Suprapubic skin (tissue), 4 donors: Measurements from ENCODE around the gene MCM3AP. TPM values are rescaled to one million over a fixed set of nuclear protein-coding genes. Genes with fewer than 3 reads are reported as not detected.

Experiments used
- DNase-seq, 2 donors: peaks; one replicate each; pipeline ENCODE4 v3.0.0-alpha.2; 2019; ENCODE audit warnings: low spot score in 2 of 2
- H3K27ac ChIP-seq: fragments of 200-600 bp; sonication (generic); one replicate; pipeline ENCODE4 v1.5.1; 2019
- H3K27me3 ChIP-seq: fragments of 200-600 bp; sonication (generic); one replicate; pipeline ENCODE4 v1.5.1; 2019
- H3K36me3 ChIP-seq: fragments of 200-600 bp; sonication (generic); one replicate; pipeline ENCODE4 v1.5.1; 2019
- H3K4me1 ChIP-seq: fragments of 200-600 bp; sonication (generic); one replicate; pipeline ENCODE4 v1.5.1; 2019
- H3K4me3 ChIP-seq: fragments of 200-600 bp; sonication (generic); one replicate; pipeline ENCODE4 v1.5.1; 2019; ENCODE audit warnings: mild to moderate bottlenecking
- H3K9me3 ChIP-seq: fragments of 200-600 bp; sonication (generic); one replicate; pipeline ENCODE4 v1.5.1; 2019
- CTCF ChIP-seq, 2 donors: fragments of 200-600 bp in 1 of 2; fragments of 450-650 bp in 1 of 2; sonication (generic) in 1 of 2; IDR thresholded peaks; one replicate each; pipeline ENCODE4 v1.5.1; 2016 to 2019; ENCODE audit warnings: antibody characterized with exemption in 2 of 2, mild to moderate bottlenecking in 1 of 2, moderate library complexity in 1 of 2
- EP300 ChIP-seq: sonication (generic); formaldehyde crosslinking; IDR thresholded peaks from one replicate; pipeline ENCODE4 v1.6.1; 2017; ENCODE audit warnings: antibody characterized with exemption
- POLR2A ChIP-seq, 2 donors: fragments of 450-650 bp; IDR thresholded peaks; one replicate each; pipeline ENCODE4 v1.6.1; 2017; ENCODE audit warnings: antibody characterized with exemption in 2 of 2, mild to moderate bottlenecking in 2 of 2, moderate library complexity in 2 of 2
- POLR2AphosphoS5 ChIP-seq, 3 donors: sonication (generic); formaldehyde crosslinking; IDR thresholded peaks; one replicate each; pipeline ENCODE4 v1.6.1; 2017; ENCODE audit warnings: antibody characterized with exemption in 3 of 3
- WGBS: methylation state at CpG from one replicate; pipeline ENCODE4 v1.1.5; 2018; 5-methylcytosine and 5-hydroxymethylcytosine counted together
- total RNA-seq, 4 donors: library from RNA; depleted of rRNA; stranded (reverse); fragments of >200 nt; gene quantifications; one replicate each; pipeline ENCODE4 v1.1.0, GENCODE V29; 2016

The MCM3AP gene
- total RNA-seq, 4 donors from 2014 or later = 77.9 to 134 (median 79.8) TPM

- DNase-seq = no peak
- TF ChIP-seq CTCF (IDR thresholded peaks at IDR 0.05) (no peak), EP300 (no peak), POLR2AphosphoS5 (IDR thresholded peaks at IDR 0.05) (no peak), POLR2A (IDR thresholded peaks at IDR 0.05) (no peak)
- Histone ChIP-seq H3K9me3 (no peaks in the 10 kb centered on the region), H3K27ac (no peak overlapping the region), H3K36me3 (peaks cover 98% of the 10 kb centered on the region), H3K4me3 (no peak overlapping the region), H3K4me1 (no peaks in the 10 kb centered on the region), H3K27me3 (no peaks in the 10 kb centered on the region)
- 90% methylated on average over 6 of the region's 6 CpGs for WGBS
These were observed 29.6 kb downstream of the MCM3AP start for GRCh38 chr21:46255758-46256337.

- DNase-seq = no peak
- no peak for TF ChIP-seq POLR2A (IDR thresholded peaks at IDR 0.05)
- TF ChIP-seq POLR2AphosphoS5 (IDR thresholded peaks at IDR 0.05) = no peak
- TF ChIP-seq EP300 = no peak
- no peak for TF ChIP-seq CTCF (IDR thresholded peaks at IDR 0.05)
- Histone ChIP-seq H3K4me3 (no peak overlapping the region), H3K4me1 (no peaks in the 10 kb centered on the region), H3K9me3 (no peaks in the 10 kb centered on the region), H3K27ac (no peak overlapping the region), H3K27me3 (no peaks in the 10 kb centered on the region), H3K36me3 (peaks cover 98% of the 10 kb centered on the region)
- WGBS = 82% methylated on average over 11 of the region's 11 CpGs
These were observed 30.2 kb downstream of the MCM3AP start for GRCh38 chr21:46255166-46255565.

- H3K27ac ChIP-seq = no peak overlapping the region
- peaks cover 99% of the 10 kb centered on the region for H3K36me3 ChIP-seq
- no peak for DNase-seq
- H3K9me3 ChIP-seq = no peaks in the 10 kb centered on the region
- no peaks in the 10 kb centered on the region for H3K4me1 ChIP-seq
- H3K4me3 ChIP-seq = no peak overlapping the region
- no peaks in the 10 kb centered on the region for H3K27me3 ChIP-seq
- 81% methylated on average over 11 of the region's 12 CpGs for WGBS
- TF ChIP-seq POLR2AphosphoS5 (IDR thresholded peaks at IDR 0.05) = no peak
- TF ChIP-seq CTCF (IDR thresholded peaks at IDR 0.05) = no peak
- no peak for TF ChIP-seq EP300
- no peak for TF ChIP-seq POLR2A (IDR thresholded peaks at IDR 0.05)
These were observed 31.0 kb downstream of the MCM3AP start for GRCh38 chr21:46254208-46254975.

- no peak for TF ChIP-seq CTCF (IDR thresholded peaks at IDR 0.05)
- TF ChIP-seq POLR2AphosphoS5 (IDR thresholded peaks at IDR 0.05) = no peak
- no peak for TF ChIP-seq POLR2A (IDR thresholded peaks at IDR 0.05)
- no peak for TF ChIP-seq EP300
- no peaks in the 10 kb centered on the region for H3K4me1 ChIP-seq
- DNase-seq = no peak
- no peaks in the 10 kb centered on the region for H3K9me3 ChIP-seq
- no peaks in the 10 kb centered on the region for H3K27me3 ChIP-seq
- no peak overlapping the region for H3K4me3 ChIP-seq
- H3K36me3 ChIP-seq = peaks cover 99% of the 10 kb centered on the region
- WGBS = 76% methylated on average over 8 of the region's 8 CpGs
- no peak overlapping the region for H3K27ac ChIP-seq
These were observed 31.7 kb downstream of the MCM3AP start for GRCh38 chr21:46253610-46254124.

- Histone ChIP-seq H3K27me3 (no peaks in the 10 kb centered on the region), H3K36me3 (peaks cover 98% of the 10 kb centered on the region), H3K9me3 (no peaks in the 10 kb centered on the region), H3K27ac (no peak overlapping the region), H3K4me1 (no peaks in the 10 kb centered on the region), H3K4me3 (no peak overlapping the region)
- TF ChIP-seq EP300 = no peak
- 91% methylated on average over 4 of the region's 4 CpGs for WGBS
- DNase-seq = no peak
These were observed 32.6 kb downstream of the MCM3AP start for GRCh38 chr21:46252840-46253239.
